OCI-LY7 (cell line): ENCODE results near the gene CACNB2. TPM values are rescaled to one million over a fixed set of nuclear protein-coding genes. Genes with fewer than 3 reads are reported as not detected.

Experiments
- BruUV-seq: library from RNA; stranded (reverse); fragments of 400-500 nt; replicated peaks from 2 replicates; lab custom pipeline; 2021; lab: Mats Ljungman, UMichigan
- CTCF ChIA-PET: fragments of 300-600 bp; sonication (Branson Sonifier 250); formaldehyde crosslinking; loops from one replicate; lab custom pipeline; 2022; ENCODE audit warnings: antibody characterized with exemption; ENCODE audit not compliant: unreplicated experiment; lab: Charles Lee
- POLR2A ChIA-PET: fragments of 300-600 bp; sonication (Branson Sonifier 250); formaldehyde crosslinking; loops from one replicate; lab custom pipeline; 2022; ENCODE audit warnings: antibody characterized with exemption; lab: Charles Lee
- DNase-seq: peaks from one replicate; pipeline ENCODE4 v3.0.0-alpha.2; 2015; ENCODE audit warnings: low spot score
- H2AFZ ChIP-seq: fragments of 200-600 bp; sonication (generic), shearing (Covaris generic); 2 replicates; pipeline ENCODE4 v1.6.1; 2014; ENCODE audit warnings: mild to moderate bottlenecking, antibody characterized with exemption, low read length, moderate library complexity
- H3K27ac ChIP-seq: fragments of 200-600 bp; sonication (generic); 2 replicates; pipeline ENCODE4 v1.5.1; 2014; ENCODE audit warnings: mixed run types, low read depth, mild to moderate bottlenecking, moderate library complexity, low read length, inconsistent platforms; ENCODE audit not compliant: poor library complexity, severe bottlenecking
- H3K36me3 ChIP-seq: fragments of 200-600 bp; sonication (generic); 2 replicates; pipeline ENCODE4 v1.6.1; 2014; ENCODE audit warnings: mild to moderate bottlenecking, antibody characterized with exemption, low read length, moderate library complexity, mixed read lengths; ENCODE audit not compliant: insufficient read depth
- H3K4me1 ChIP-seq: fragments of 200-600 bp; sonication (generic); 2 replicates; pipeline ENCODE4 v1.5.1; 2014; ENCODE audit warnings: mild to moderate bottlenecking, low read length; ENCODE audit not compliant: insufficient read depth, poor library complexity, severe bottlenecking
- H3K4me2 ChIP-seq: fragments of 200-600 bp; sonication (generic); 2 replicates; pipeline ENCODE4 v1.6.1; 2014; ENCODE audit warnings: mild to moderate bottlenecking, low read length
- H3K4me3 ChIP-seq: fragments of 200-600 bp; sonication (generic); 2 replicates; pipeline ENCODE4 v1.5.1; 2014; ENCODE audit warnings: mild to moderate bottlenecking, low read depth, low read length; ENCODE audit not compliant: poor library complexity, severe bottlenecking
- H3K79me2 ChIP-seq: fragments of 200-600 bp; sonication (generic); 2 replicates; pipeline ENCODE4 v1.6.1; 2016; ENCODE audit warnings: low read depth, mild to moderate bottlenecking, low read length, moderate library complexity, mixed read lengths; ENCODE audit not compliant: insufficient read depth
- H3K9me2 ChIP-seq: fragments of 200-600 bp; sonication (generic); 2 replicates; pipeline ENCODE4 v1.6.1; 2016; ENCODE audit warnings: mild to moderate bottlenecking, low read length, mixed read lengths; ENCODE audit not compliant: insufficient read depth
- H3K9me3 ChIP-seq: fragments of 200-600 bp; sonication (generic); 2 replicates; pipeline ENCODE4 v1.6.1; 2014; ENCODE audit warnings: mild to moderate bottlenecking, mixed run types, low read length, mixed read lengths
- H4K20me1 ChIP-seq: fragments of 200-600 bp; sonication (generic); 2 replicates; pipeline ENCODE4 v1.6.1; 2014; ENCODE audit warnings: mild to moderate bottlenecking, antibody characterized with exemption, low read length, moderate library complexity, mixed read lengths; ENCODE audit not compliant: insufficient read depth
- EZH2phosphoT487 ChIP-seq: fragments of 200-600 bp; sonication (generic); IDR thresholded peaks from 2 replicates; pipeline ENCODE4 v1.6.1; 2018; ENCODE audit warnings: low read depth, borderline replicate concordance, mild to moderate bottlenecking, mixed run types, antibody characterized with exemption, low read length, moderate library complexity, mixed read lengths
- intact Hi-C: fragments of 100-400 bp; cut with micrococcal nuclease; formaldehyde crosslinking; loops from one replicate; pipeline ENCODE4 v1.10.0; 2022; ENCODE audit not compliant: unreplicated experiment
- total RNA-seq, 2 experiments: library from RNA; depleted of rRNA in 1 of 2; stranded (reverse); fragments of >200 nt in 1 of 2; shearing (Covaris generic) in 1 of 2; gene quantifications; 2 replicates each; pipeline ENCODE4 v1.2.3, GENCODE V29; 2014 to 2022
- TF ChIP-seq, protein P1 (sequence below): fragments of 200-600 bp; sonication (generic); conservative IDR thresholded peaks from 2 replicates; pipeline ENCODE4 v1.5.1; 2014; ENCODE audit warnings: mild to moderate bottlenecking, antibody characterized with exemption, low read length, moderate library complexity, mixed read lengths

CACNB2 gene
- total RNA-seq, 2 experiments from 2014 or later, result not detected

GRCh38 chr10:18246967-18247366, 106.7 kb downstream of the CACNB2 start:
- Histone ChIP-seq H3K9me2 (no peaks in the 10 kb centered on the region), H4K20me1 (no peaks in the 10 kb centered on the region), H3K9me3 (no peaks in the 10 kb centered on the region), H2AFZ (no peak overlapping the region), H3K4me2 (no peak overlapping the region), H3K4me3 (no peak overlapping the region), H3K79me2 (no peaks in the 10 kb centered on the region), H3K27ac (no peak overlapping the region), H3K36me3 (no peaks in the 10 kb centered on the region), H3K4me1 (no peaks in the 10 kb centered on the region)
- TF ChIP-seq, protein P1, sequence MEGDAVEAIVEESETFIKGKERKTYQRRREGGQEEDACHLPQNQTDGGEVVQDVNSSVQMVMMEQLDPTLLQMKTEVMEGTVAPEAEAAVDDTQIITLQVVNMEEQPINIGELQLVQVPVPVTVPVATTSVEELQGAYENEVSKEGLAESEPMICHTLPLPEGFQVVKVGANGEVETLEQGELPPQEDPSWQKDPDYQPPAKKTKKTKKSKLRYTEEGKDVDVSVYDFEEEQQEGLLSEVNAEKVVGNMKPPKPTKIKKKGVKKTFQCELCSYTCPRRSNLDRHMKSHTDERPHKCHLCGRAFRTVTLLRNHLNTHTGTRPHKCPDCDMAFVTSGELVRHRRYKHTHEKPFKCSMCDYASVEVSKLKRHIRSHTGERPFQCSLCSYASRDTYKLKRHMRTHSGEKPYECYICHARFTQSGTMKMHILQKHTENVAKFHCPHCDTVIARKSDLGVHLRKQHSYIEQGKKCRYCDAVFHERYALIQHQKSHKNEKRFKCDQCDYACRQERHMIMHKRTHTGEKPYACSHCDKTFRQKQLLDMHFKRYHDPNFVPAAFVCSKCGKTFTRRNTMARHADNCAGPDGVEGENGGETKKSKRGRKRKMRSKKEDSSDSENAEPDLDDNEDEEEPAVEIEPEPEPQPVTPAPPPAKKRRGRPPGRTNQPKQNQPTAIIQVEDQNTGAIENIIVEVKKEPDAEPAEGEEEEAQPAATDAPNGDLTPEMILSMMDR, result no peak
- no peak for TF ChIP-seq EZH2phosphoT487
- ChIA-PET POLR2A (no interaction called here), CTCF (no interaction called here)
- BruUV-seq, result no TSS peak
- intact Hi-C loops, result no loop called here
- DNase-seq, result no peak

DNA sequence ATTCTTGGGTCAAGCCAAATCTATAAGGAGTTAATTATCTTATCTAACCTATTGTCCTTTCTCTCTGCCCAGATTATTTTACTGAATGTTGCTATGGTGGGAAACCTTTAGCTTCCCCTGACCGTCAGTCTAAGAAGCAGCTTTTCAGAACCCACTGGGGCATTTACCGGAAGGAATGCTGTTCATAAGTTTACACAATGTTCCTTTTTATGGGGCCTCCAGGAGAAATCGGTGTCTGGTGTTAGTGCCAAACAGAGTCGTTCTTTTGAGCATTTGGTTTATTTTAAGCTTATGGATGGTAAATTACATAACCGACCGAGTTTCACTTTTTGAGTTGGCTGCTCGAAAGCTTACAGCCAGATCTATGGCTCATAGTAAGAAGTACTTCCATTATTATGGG, 111.9 kb downstream of the CACNB2 start:
- Histone ChIP-seq H3K36me3 (no peaks in the 10 kb centered on the region), H3K27ac (no peak overlapping the region), H3K4me1 (no peaks in the 10 kb centered on the region), H3K9me2 (no peaks in the 10 kb centered on the region), H3K4me2 (no peak overlapping the region), H3K4me3 (no peak overlapping the region), H3K9me3 (no peaks in the 10 kb centered on the region), H4K20me1 (no peaks in the 10 kb centered on the region), H3K79me2 (no peaks in the 10 kb centered on the region), H2AFZ (no peak overlapping the region)
- intact Hi-C loops, result no loop called here
- ChIA-PET CTCF (no interaction called here), POLR2A (interaction anchor here (0.6 to 1.1 kb wide), 5 partner anchors 24 to 1677 kb away, joined by 3 to 5 read pairs (median 3); no protein-coding TSS in a partner anchor)
- no peak for DNase-seq
- no TSS peak for BruUV-seq
- no peak for TF ChIP-seq EZH2phosphoT487
- TF ChIP-seq, protein P1, result no peak

DNA sequence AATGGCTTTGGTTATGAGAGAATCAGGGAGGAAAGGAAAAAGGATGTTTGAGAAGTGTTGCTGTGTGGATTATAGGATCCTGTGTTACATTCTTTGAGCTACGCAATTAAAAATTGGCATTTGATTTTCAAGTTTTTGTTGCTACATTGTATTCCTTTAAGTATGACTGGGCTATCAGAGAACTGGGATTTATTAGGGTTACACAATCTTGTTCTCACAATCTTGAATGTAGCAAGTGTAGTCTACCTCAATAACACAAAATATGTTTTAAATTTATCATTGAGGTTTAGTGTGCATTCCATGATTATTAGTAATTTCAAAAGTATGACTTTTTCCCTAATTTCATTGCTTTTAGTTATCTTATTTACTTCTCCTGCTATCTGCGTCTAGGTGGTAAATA, 113.9 kb downstream of the CACNB2 start:
- Histone ChIP-seq H3K4me1 (no peaks in the 10 kb centered on the region), H3K79me2 (no peaks in the 10 kb centered on the region), H3K36me3 (no peaks in the 10 kb centered on the region), H3K9me2 (no peaks in the 10 kb centered on the region), H2AFZ (no peak overlapping the region), H3K4me2 (no peak overlapping the region), H3K4me3 (no peak overlapping the region), H3K27ac (no peak overlapping the region), H4K20me1 (no peaks in the 10 kb centered on the region), H3K9me3 (no peaks in the 10 kb centered on the region)
- no TSS peak for BruUV-seq
- ChIA-PET CTCF (no interaction called here), POLR2A (no interaction called here)
- TF ChIP-seq, protein P1, result no peak
- TF ChIP-seq EZH2phosphoT487, result no peak
- intact Hi-C loops, result no loop called here
- DNase-seq, result no peak
